Heart left ventricle (tissue), 13 donors: Measurements from ENCODE around the gene CD247.

ENCODE experiments used
- CTCF ChIP-seq, 12 donors: fragments of 200-600 bp; sonication (generic) in 4 of 12; IDR thresholded peaks; one replicate each; pipeline versions ENCODE4 v1.5.0 to v1.8.0; 2018 to 2022; ENCODE audit warnings: antibody characterized with exemption in 12 of 12, mild to moderate bottlenecking in 5 of 12
- POLR2A ChIP-seq, 2 donors: fragments of 450-650 bp; IDR thresholded peaks; one replicate each; pipeline ENCODE4 v1.6.1; 2017; ENCODE audit warnings: antibody characterized with exemption in 2 of 2, mild to moderate bottlenecking in 2 of 2, moderate library complexity in 2 of 2
- donor health status: ischemic (EF 13 %, LVEDD 7.1; RV severe dilation, severe dysfunction).
- donor health status: DM: no; HTN: yes; CAD: no.
- donor health status: DM: no; HTN: no; CAD: no.
- donor health status: ischemic (EF 25% LVEDD 6.9; RV normal size, moderate dysfunction).
- donor health status: ischemic (EF 25% LVEDD 5.7; RV mildly dilated, moderate dysfunction).
- donor health status: ischemic (EF 35%, LVEDD 5.7; RV mildly dilated, moderate dysfunction).
- donor health status: nonischemic (EF 11% LVEDD 7.7; RV severe dilation, severe dysfunction).
- donor health status: DM: yes; HTN: yes; CAD: no.
- donor health status: PGD.
- donor health status: ischemic (EF 29% LVEDD 5.4; RV normal size, mild dysfunction).
- donor health status: nonischemic (EF 23%, LVEDD 6.1; RV moderate dilation, normal function).

- TF ChIP-seq CTCF (IDR thresholded peaks at IDR 0.05) (no peak), POLR2A (IDR thresholded peaks at IDR 0.05) (no peak)
Measured at GRCh38 chr1:167413328-167413727, 105.0 kb downstream of the CD247 start.
